ENCODE results near the gene TNFRSF11A. TPM values are rescaled to one million over a fixed set of nuclear protein-coding genes. Genes with fewer than 3 reads are reported as not detected.

The TNFRSF11A gene
- total RNA-seq, 1 donor from 2014 or later: 0.42 TPM

DNA sequence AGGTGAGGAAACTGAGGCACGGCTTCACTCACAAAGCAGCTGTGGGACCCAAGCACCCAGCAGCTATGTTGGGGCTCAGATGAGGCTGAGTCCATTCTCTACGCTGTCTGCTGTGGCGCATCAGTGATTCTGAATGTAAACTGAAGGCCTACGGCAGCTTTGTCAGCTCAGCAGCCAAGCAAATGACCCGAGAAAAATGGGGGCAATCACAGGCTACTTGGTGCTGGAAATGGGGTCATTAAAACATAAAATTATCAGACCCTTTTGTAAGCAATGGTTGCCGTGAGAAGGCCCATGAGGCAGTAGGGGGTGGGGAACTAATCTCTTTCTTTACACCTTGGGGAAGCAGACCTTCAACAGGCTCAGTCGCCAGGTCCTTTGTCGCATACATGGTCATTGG lies 113.8 kb downstream of the TNFRSF11A start:
- no peak for DNase-seq (ENCODE audit: low read depth)
- Histone ChIP-seq H3K27me3 (ENCODE audit: control insufficient read depth, insufficient read depth, low read length) (no peaks in the 10 kb centered on the region), H3K36me3 (ENCODE audit: control insufficient read depth, insufficient read depth, low read length) (no peaks in the 10 kb centered on the region), H3K4me3 (ENCODE audit: low read depth, low read length) (no peak overlapping the region)
- no peak for TF ChIP-seq CTCF (IDR thresholded peaks at IDR 0.05; ENCODE audit: insufficient read depth, low read length, poor library complexity, severe bottlenecking)

Other genes starting within 250 kb of the TNFRSF11A start
- gene PIGN, start 138.3 kb upstream of the TNFRSF11A start, total RNA-seq: 17.2 and 22.6 TPM in 2 replicates
- 17.4 and 21.5 TPM in 2 replicates for gene RELCH, start 138.1 kb upstream of the TNFRSF11A start, total RNA-seq
- gene ZCCHC2, start 197.7 kb downstream of the TNFRSF11A start, total RNA-seq: 8.7 and 10.7 TPM in 2 replicates